Calu3 (cell line): ENCODE measurements around the gene C2CD3. TPM values are rescaled to one million over a fixed set of nuclear protein-coding genes. Genes with fewer than 3 reads are reported as not detected.

Experiments
- BruUV-seq: library from RNA; stranded (reverse); fragments of 400-500 nt; replicated peaks from 2 replicates; lab custom pipeline; 2021; lab: Mats Ljungman, UMichigan
- CTCF ChIA-PET: fragments of 300-600 bp; sonication (Branson Sonifier 250); formaldehyde crosslinking; loops from one replicate; lab custom pipeline; 2022; ENCODE audit warnings: antibody characterized with exemption; lab: Charles Lee
- DNase-seq: peaks from one replicate; pipeline ENCODE4 v3.0.0; 2022
- H3K27ac Mint-ChIP-seq: one replicate; pipeline ENCODE4 v1.8.0; 2022; ENCODE audit warnings: mixed read lengths; ENCODE audit not compliant: unreplicated experiment
- H3K27me3 Mint-ChIP-seq: one replicate; pipeline ENCODE4 v1.8.0; 2022; ENCODE audit warnings: mixed read lengths; ENCODE audit not compliant: unreplicated experiment
- H3K36me3 Mint-ChIP-seq: one replicate; pipeline ENCODE4 v1.8.0; 2022; ENCODE audit warnings: mild to moderate bottlenecking, moderate library complexity, mixed read lengths; ENCODE audit not compliant: insufficient read depth, unreplicated experiment
- H3K4me1 Mint-ChIP-seq: one replicate; pipeline ENCODE4 v1.8.0; 2022; ENCODE audit warnings: mild to moderate bottlenecking, low read depth, mixed read lengths; ENCODE audit not compliant: unreplicated experiment
- H3K4me3 Mint-ChIP-seq: one replicate; pipeline ENCODE4 v1.8.0; 2022; ENCODE audit warnings: mild to moderate bottlenecking, low read depth, moderate library complexity, mixed read lengths; ENCODE audit not compliant: unreplicated experiment
- H3K9me3 Mint-ChIP-seq: one replicate; pipeline ENCODE4 v1.8.0; 2022; ENCODE audit warnings: low read depth, mixed read lengths; ENCODE audit not compliant: unreplicated experiment
- CTCF ChIP-seq: fragments of 200-600 bp; IDR thresholded peaks from one replicate; pipeline ENCODE4 v1.8.0; 2022; ENCODE audit warnings: antibody characterized with exemption; ENCODE audit not compliant: unreplicated experiment
- intact Hi-C: fragments of 100-400 bp; cut with micrococcal nuclease; formaldehyde crosslinking; loops from one replicate; pipeline ENCODE4 v1.10.0; 2022; ENCODE audit not compliant: unreplicated experiment
- total RNA-seq: library from RNA; stranded (reverse); gene quantifications from 2 replicates; pipeline ENCODE4 v1.2.3, GENCODE V29; 2022

C2CD3 gene
- total RNA-seq, 1 experiment from 2014 or later, result 26.9 TPM

DNA sequence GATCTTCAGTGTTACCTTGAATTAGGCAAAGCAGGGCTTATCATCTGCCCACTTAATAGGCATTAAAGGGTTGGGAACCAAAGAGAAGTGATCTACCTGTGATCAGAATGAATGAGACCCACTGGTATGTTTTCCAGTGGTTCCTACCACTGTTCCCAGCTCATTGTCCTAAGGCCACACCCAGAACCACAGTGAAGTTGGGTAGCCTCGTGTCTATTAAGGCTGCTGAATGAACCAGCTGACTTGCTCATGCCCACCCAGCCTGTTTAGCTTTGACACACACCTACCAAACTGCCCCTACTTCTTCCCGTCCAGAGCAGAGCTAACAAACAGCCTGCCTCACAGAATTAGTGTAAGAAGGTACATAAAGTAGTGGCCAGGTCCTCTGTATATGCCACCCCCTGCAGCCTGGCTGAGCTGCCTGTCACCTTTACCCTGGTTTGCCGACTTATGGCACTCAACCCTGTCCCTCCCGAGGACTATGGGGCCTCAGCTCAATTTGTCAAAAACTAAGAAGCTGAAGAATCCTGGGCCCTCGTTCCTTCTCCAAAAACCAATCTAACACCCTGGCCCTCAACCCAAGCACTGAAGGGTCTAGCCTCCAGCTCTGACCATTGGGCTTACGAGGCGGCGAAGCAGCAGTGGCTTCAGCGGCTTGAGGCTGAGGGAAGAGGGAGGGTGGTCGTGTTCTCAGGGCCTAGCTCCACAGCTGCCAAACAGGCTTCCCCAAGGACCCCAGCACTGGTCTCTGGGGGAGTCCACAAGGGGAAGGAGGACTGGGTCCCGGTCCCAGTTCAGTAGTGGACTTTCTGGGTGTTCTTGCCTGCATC is 198.0 kb downstream of the C2CD3 start:
- Mint-ChIP-seq H3K9me3 (no peaks in the 10 kb centered on the region), H3K4me3 (no peak overlapping the region), H3K27me3 (no peaks in the 10 kb centered on the region), H3K36me3 (peaks cover 5% of the 10 kb centered on the region), H3K4me1 (no peaks in the 10 kb centered on the region), H3K27ac (no peak overlapping the region)
- CTCF ChIA-PET, result interaction anchor here (0.7 kb wide), 1 partner anchor 117 kb away, joined by 3 read pairs; no protein-coding TSS in a partner anchor
- BruUV-seq, result no TSS peak
- TF ChIP-seq CTCF, result no peak
- DNase-seq, result no peak
- intact Hi-C loops, result no loop called here

- BruUV-seq, result no TSS peak
- Mint-ChIP-seq H3K9me3 (no peaks in the 10 kb centered on the region), H3K27ac (no peak overlapping the region), H3K27me3 (no peaks in the 10 kb centered on the region), H3K4me1 (no peaks in the 10 kb centered on the region), H3K4me3 (no peak overlapping the region), H3K36me3 (peaks cover 5% of the 10 kb centered on the region)
- DNase-seq, result no peak
- intact Hi-C loops, result no loop called here
- CTCF ChIA-PET, result interaction anchor here (0.6 kb wide), 1 partner anchor 479 kb away, joined by 4 read pairs; no protein-coding TSS in a partner anchor
- no peak for TF ChIP-seq CTCF
Measured at GRCh38 chr11:73972187-73972586, 198.6 kb downstream of the C2CD3 start.

DNA sequence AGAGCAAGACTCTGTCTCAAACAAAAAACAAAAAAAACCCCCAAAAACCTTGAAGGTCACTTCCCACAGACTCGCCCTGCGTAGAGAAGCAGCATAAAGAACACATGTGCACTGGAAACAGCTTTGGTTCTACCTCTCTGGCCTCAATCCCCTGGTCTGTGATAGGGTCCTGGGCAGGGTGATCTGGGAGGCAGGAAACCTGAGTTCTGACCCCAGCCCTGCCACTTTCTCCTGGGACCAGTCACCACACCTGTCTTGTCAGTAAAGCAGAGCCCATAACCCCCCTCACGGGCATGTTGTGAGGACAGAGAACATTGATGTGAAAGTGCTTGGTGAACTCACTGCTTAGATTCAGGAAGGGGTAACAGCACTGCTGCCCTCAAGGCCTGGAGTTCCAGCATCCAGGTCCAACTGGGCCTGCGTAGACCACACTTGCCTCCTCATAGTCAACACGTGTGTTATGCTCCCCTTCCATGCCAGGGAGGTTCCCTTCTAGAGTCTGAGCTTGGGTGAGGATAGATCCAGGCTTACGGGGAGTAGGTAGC is 199.6 kb downstream of the C2CD3 start:
- TF ChIP-seq CTCF, result no peak
- no peaks in the 10 kb centered on the region for H3K36me3 Mint-ChIP-seq
- CTCF ChIA-PET, result no interaction called here
- intact Hi-C loops, result no loop called here
- H3K27me3 Mint-ChIP-seq, result no peaks in the 10 kb centered on the region
- BruUV-seq, result no TSS peak
- H3K4me3 Mint-ChIP-seq, result no peak overlapping the region
- H3K27ac Mint-ChIP-seq, result no peak overlapping the region
- DNase-seq, result no peak
- no peaks in the 10 kb centered on the region for H3K4me1 Mint-ChIP-seq
- H3K9me3 Mint-ChIP-seq, result no peaks in the 10 kb centered on the region

DNA sequence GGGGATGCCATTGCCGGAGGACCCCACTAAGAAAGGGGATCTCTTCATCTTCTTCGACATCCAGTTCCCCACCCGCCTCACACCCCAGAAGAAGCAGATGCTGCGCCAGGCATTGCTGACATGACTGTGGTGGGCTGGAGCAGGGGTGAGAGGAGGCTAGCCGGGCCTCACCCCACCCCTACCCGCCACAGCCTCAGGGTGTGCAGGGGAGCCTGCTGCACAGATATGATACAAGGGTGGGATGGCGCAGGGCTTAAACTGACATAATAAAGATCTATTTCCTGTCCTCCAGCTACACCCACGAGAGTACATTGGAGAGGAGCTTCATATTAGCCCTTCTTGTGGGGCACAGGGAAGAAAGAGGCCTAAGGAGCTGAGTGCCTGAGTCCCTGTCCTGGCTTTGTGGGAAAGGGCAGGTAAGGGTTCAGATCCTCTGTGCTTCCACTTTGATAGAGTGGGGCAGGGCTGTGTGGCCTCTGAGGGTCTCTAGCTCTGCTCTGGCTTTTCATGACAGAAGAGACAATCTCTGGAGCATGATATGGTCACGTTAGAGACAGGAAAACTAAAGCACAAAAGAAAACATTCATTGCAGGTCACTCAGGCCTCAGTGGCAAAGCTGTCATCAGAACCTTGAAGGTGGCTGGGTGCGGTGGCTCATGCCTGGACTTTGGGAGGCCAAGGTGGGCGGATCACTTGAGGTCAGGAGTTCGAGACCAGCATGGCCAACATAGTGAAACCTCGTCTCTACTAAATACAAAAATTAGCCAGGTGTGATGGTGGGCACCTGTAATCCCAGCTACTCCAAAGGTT is 200.6 kb downstream of the C2CD3 start:
- intact Hi-C loops, result loop anchor here (10.0 kb wide), 1 partner anchor 205 kb away; the partner anchor contains the start of genes C2CD3 and PPME1
- Mint-ChIP-seq H3K36me3 (no peaks in the 10 kb centered on the region), H3K27me3 (no peaks in the 10 kb centered on the region), H3K4me1 (no peaks in the 10 kb centered on the region), H3K9me3 (no peaks in the 10 kb centered on the region), H3K4me3 (no peak overlapping the region), H3K27ac (no peak overlapping the region)
- BruUV-seq, result no TSS peak
- CTCF ChIA-PET, result no interaction called here
- no peak for DNase-seq
- TF ChIP-seq CTCF, result no peak
